Thymus (tissue), 11 donors: ENCODE measurements around the gene ANGPTL4. TPM values are rescaled to one million over a fixed set of nuclear protein-coding genes. Genes with fewer than 3 reads are reported as not detected.
"Not testable (repeated sequence)": the region's sequence is repeated elsewhere in the genome, so short reads cannot be mapped to it uniquely, and the experiment has no call there.

ENCODE experiments used
- DNase-seq, 9 donors: peaks; one replicate each; pipeline ENCODE4 v3.0.0-alpha.2; 2013; ENCODE audit warnings: low spot score in 9 of 9, low read depth in 6 of 9, missing footprints in 1 of 9
- H3K27ac ChIP-seq, 2 donors: one replicate each; pipeline ENCODE4 v1.5.1; 2013; ENCODE audit warnings: control low read depth in 1 of 2, low read depth in 1 of 2, low read length in 1 of 2, mild to moderate bottlenecking in 1 of 2, moderate library complexity in 1 of 2
- H3K27me3 ChIP-seq, 2 donors: one replicate each; pipeline ENCODE4 v1.5.1; 2013; ENCODE audit warnings: low read length in 1 of 2; ENCODE audit not compliant: control insufficient read depth in 2 of 2, insufficient read depth in 1 of 2
- H3K36me3 ChIP-seq, 2 donors: one replicate each; pipeline ENCODE4 v1.5.1; 2013; ENCODE audit warnings: low read length in 1 of 2, mild to moderate bottlenecking in 1 of 2, moderate library complexity in 1 of 2; ENCODE audit not compliant: control insufficient read depth in 2 of 2, insufficient read depth in 2 of 2
- H3K4me1 ChIP-seq, 2 donors: one replicate each; pipeline ENCODE4 v1.5.1; 2013; ENCODE audit warnings: low read length in 2 of 2; ENCODE audit not compliant: control insufficient read depth in 2 of 2, insufficient read depth in 2 of 2
- H3K4me3 ChIP-seq, 2 donors: one replicate each; pipeline ENCODE4 v1.5.1; 2013; ENCODE audit warnings: low read length in 2 of 2, control low read depth in 1 of 2, mild to moderate bottlenecking in 1 of 2
- H3K9me3 ChIP-seq, 2 donors: one replicate each; pipeline ENCODE4 v1.5.1; 2013; ENCODE audit warnings: low read length in 1 of 2, mild to moderate bottlenecking in 1 of 2; ENCODE audit not compliant: control insufficient read depth in 2 of 2, insufficient read depth in 1 of 2
- WGBS: extraction: QIAGEN DNeasy Blood & Tissue Kit; methylation state at CpG from one replicate; pipeline ENCODE4 v1.1.7; 2013; 5-methylcytosine and 5-hydroxymethylcytosine counted together
- polyA plus RNA-seq: library from polyadenylated mRNA; stranded (reverse); fragments of 200-250 nt; gene quantifications from one replicate; pipeline ENCODE4 v1.2.3, GENCODE V29; 2013
- total RNA-seq: library from RNA; stranded (reverse); fragments of 120-200 nt; gene quantifications from one replicate; pipeline ENCODE4 v1.2.4, GENCODE V29; 2013
- donor health status: healthy.

Gene ANGPTL4
- total and polyA plus RNA-seq, 2 donors: 0.42 to 14.4 TPM

DNA sequence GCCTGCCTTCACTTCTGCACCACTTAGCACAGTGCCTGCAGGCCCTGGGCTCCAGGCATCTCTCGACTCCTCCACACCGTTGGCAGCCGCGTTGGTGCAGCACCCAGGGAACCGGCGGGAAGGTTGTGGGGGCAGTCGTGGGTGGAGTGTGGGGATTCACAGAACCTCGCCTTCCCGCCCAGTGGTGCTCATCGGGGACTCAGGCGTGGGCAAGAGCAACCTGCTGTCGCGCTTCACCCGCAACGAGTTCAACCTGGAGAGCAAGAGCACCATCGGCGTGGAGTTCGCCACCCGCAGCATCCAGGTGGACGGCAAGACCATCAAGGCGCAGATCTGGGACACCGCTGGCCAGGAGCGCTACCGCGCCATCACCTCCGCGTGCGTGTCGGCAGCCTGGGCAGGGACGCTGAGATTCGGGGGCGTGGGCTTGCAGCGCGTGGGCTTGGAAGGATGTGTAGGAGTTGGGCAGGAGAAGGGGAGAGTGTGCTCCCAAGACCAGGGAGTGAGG lies 35.8 kb downstream of the ANGPTL4 start:
- Histone ChIP-seq H3K27ac (no peak overlapping the region), H3K9me3 (no peaks in the 10 kb centered on the region)

DNA sequence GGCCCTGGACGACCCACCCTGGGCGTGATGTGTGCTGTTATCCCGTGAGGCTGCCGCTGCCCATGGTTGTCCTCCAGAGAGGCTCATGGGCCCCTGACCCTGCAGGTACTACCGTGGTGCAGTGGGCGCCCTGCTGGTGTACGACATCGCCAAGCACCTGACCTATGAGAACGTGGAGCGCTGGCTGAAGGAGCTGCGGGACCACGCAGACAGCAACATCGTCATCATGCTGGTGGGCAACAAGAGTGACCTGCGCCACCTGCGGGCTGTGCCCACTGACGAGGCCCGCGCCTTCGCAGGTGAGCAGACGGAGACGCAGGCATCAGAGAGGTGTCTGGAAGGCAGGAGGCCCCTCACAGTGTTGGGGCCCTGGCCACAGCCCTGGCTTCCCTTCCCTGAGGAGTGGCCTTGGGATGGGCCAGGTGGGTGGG lies 38.0 kb downstream of the ANGPTL4 start:
- WGBS: over 99% methylated on average over 21 of the region's 21 CpGs
- DNase-seq: no peak
- no peak overlapping the region for H3K4me3 ChIP-seq
- no peaks in the 10 kb centered on the region for H3K9me3 ChIP-seq
- H3K27me3 ChIP-seq: no peaks in the 10 kb centered on the region
- peaks cover 51 to 70% of the 10 kb centered on the region in 2 donors for H3K36me3 ChIP-seq
- no peak overlapping the region for H3K27ac ChIP-seq
- peaks cover 0 to 3% of the 10 kb centered on the region in 2 donors for H3K4me1 ChIP-seq

More for the DNA sequence above, 35.8 kb downstream of the ANGPTL4 start:
- Histone ChIP-seq H3K4me3 (no peak overlapping the region), H3K4me1 (peaks cover 0 to 8% of the 10 kb centered on the region in 2 donors), H3K27me3 (no peaks in the 10 kb centered on the region), H3K36me3 (peaks cover 41 to 56% of the 10 kb centered on the region in 2 donors)
- 97% methylated on average over 34 of the region's 34 CpGs for WGBS
- DNase-seq: no peak

GRCh38 chr19:8403098-8403819 lies 39.3 kb downstream of the ANGPTL4 start:
- peaks cover 51 to 63% of the 10 kb centered on the region in 2 donors for H3K36me3 ChIP-seq
- WGBS: 96% methylated on average over 44 of the region's 44 CpGs
- H3K27me3 ChIP-seq: no peaks in the 10 kb centered on the region
- no peaks in the 10 kb centered on the region for H3K4me1 ChIP-seq
- H3K9me3 ChIP-seq: no peaks in the 10 kb centered on the region
- no peak overlapping the region for H3K4me3 ChIP-seq
- DNase-seq: no peak
- H3K27ac ChIP-seq: no peak overlapping the region

DNA sequence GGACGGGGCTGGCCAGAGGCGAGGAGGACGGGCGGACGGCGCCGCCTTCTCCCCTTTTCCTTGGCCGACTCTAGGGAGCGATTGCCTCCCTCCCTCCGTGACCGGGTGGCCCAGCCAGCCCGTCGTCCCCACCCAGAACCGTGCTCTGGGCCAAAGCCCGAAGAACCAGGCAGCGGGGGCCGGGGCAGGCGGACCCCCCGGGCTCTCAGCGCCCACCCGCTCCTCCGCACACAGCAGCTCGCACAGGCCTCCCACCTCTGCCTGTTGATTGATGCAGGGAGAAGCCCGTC lies 39.8 kb downstream of the ANGPTL4 start:
- no peak overlapping the region for H3K4me3 ChIP-seq
- no peak overlapping the region for H3K27ac ChIP-seq
- no peak for DNase-seq
- no peaks in the 10 kb centered on the region for H3K9me3 ChIP-seq
- H3K36me3 ChIP-seq: peaks cover 51 to 59% of the 10 kb centered on the region in 2 donors
- 95% methylated on average over 24 of the region's 24 CpGs for WGBS
- no peaks in the 10 kb centered on the region for H3K4me1 ChIP-seq
- H3K27me3 ChIP-seq: no peaks in the 10 kb centered on the region

GRCh38 chr19:8404391-8405151 lies 40.6 kb downstream of the ANGPTL4 start:
- H3K27me3 ChIP-seq: no peaks in the 10 kb centered on the region
- H3K9me3 ChIP-seq: no peaks in the 10 kb centered on the region
- 97% methylated on average over 18 of the region's 18 CpGs for WGBS
- no peak overlapping the region for H3K27ac ChIP-seq
- peaks cover 47 to 55% of the 10 kb centered on the region in 2 donors for H3K36me3 ChIP-seq
- no peaks in the 10 kb centered on the region for H3K4me1 ChIP-seq
- H3K4me3 ChIP-seq: no peak overlapping the region
- DNase-seq: no peak

- DNase-seq, H3K36me3 ChIP-seq, H3K4me1 ChIP-seq, H3K9me3 ChIP-seq, H3K27ac ChIP-seq, H3K4me3 ChIP-seq, H3K27me3 ChIP-seq: not testable (repeated sequence)
- 96% methylated on average over 13 of the region's 13 CpGs for WGBS
Measured at GRCh38 chr19:8410718-8411117, 46.8 kb downstream of the ANGPTL4 start.

DNA sequence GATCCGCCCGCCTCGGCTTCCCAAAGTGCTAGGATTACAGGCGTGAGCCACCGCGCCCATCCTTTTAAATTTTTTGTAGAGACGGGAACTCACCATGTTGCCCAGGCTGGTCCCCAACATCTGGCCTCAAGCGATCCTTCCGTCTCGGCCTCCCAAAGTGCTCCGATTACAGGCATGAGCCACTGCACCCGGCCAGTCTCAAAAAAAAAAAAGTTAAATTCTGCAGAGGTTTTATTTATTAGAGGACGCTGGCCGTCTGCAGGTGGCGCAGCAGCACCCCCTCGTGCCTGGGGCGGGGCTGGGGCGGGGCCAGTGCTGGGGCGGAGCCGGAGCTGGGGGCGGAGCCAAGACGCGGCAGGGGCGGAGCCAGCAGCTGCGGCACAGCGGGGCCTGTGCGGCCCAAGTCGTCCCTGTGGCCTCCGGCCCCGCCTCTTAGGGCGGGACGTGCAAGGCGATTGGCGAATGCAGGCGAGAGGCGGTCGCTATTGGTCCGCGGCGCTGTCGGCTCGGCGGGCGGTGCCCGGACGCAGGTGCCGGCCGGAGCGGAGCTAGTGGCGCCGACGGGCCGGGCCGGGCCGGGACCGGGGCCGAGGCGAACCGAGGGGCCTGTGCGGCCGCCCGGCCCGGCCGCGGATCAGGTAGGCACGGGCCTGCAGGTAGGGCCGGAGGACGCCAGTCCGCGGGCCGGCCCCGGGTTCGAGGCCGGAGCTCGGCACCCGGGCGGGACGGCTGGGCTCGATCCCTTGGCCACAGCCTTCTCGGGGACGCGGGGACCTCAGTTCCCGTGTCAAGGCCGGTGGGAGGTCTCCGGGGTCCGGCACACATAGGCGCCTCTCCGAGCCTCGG lies 49.1 kb downstream of the ANGPTL4 start, which contains the start of gene MARCHF2:
Gene MARCHF2, plus strand, starts transcription at position 523 of the 846 bp plus-strand sequence. CDS start 8,536 bp downstream, outside the sequence.
- WGBS: 6% methylated on average over 89 of the region's 89 CpGs
- peaks cover 4 to 9% of the 10 kb centered on the region in 2 donors for H3K4me1 ChIP-seq

GRCh38 chr19:8413629-8413995 lies 49.7 kb downstream of the ANGPTL4 start:
- DNase-seq: peak in 1 of 9 donors; percentile 21
- Histone ChIP-seq H3K9me3 (no peaks in the 10 kb centered on the region), H3K36me3 (peaks cover 0 to 2% of the 10 kb centered on the region in 2 donors), H3K27ac (no peak overlapping the region), H3K27me3 (no peaks in the 10 kb centered on the region), H3K4me1 (peaks cover 4 to 9% of the 10 kb centered on the region in 2 donors), H3K4me3 (peak overlapping the region; percentile 69 to 84)
- whole genome bisulfite sequencing: 35% methylated on average over 3 of the region's 3 CpGs

More for the DNA sequence above, 49.1 kb downstream of the ANGPTL4 start, which contains the start of gene MARCHF2:
- no peak within 1 kb of the TSS for H3K27ac ChIP-seq
- peak; percentile 76 to 96 (median 92) for DNase-seq
- no peaks in the 10 kb centered on the region for H3K36me3 ChIP-seq
- no peaks in the 10 kb centered on the region for H3K9me3 ChIP-seq
- peak within 1 kb of the TSS; percentile 69 to 84 for H3K4me3 ChIP-seq
- no peaks in the 10 kb centered on the region for H3K27me3 ChIP-seq
